IMR-90 (cell line): Measurements from ENCODE around the gene ELF5.

ENCODE experiments used
- CEBPB ChIP-seq: IDR thresholded peaks from 2 replicates; pipeline ENCODE4 v1.6.1; 2012; ENCODE audit warnings: low read depth, low read length, improper control_type of control experiment
- CHD1 ChIP-seq: IDR thresholded peaks from 2 replicates; pipeline ENCODE4 v1.6.1; 2012; ENCODE audit warnings: low read depth, low read length, improper control_type of control experiment
- CTCF ChIP-seq: conservative IDR thresholded peaks from 2 replicates; pipeline ENCODE4 v1.5.1; 2012; ENCODE audit warnings: mild to moderate bottlenecking, low read depth, low read length, improper control_type of control experiment
- ELK1 ChIP-seq: fragments of 150-350 bp; IDR thresholded peaks from 2 replicates; pipeline ENCODE4 v1.6.1; 2016; ENCODE audit warnings: low read depth, mild to moderate bottlenecking, low read length, moderate library complexity, borderline replicate concordance
- MAZ ChIP-seq: IDR thresholded peaks from 2 replicates; pipeline ENCODE4 v1.6.1; 2012; ENCODE audit warnings: low read depth, mild to moderate bottlenecking, low read length, improper control_type of control experiment, moderate library complexity, borderline replicate concordance
- RAD21 ChIP-seq: IDR thresholded peaks from 2 replicates; pipeline ENCODE4 v1.6.1; 2012; ENCODE audit warnings: low read length, improper control_type of control experiment
- SMC3 ChIP-seq: fragments of 150-350 bp; IDR thresholded peaks from 2 replicates; pipeline ENCODE4 v1.6.1; 2016; ENCODE audit warnings: low read depth, mild to moderate bottlenecking, antibody characterized with exemption, low read length, moderate library complexity

GRCh38 chr11:34542089-34542488 is 28.5 kb upstream of the ELF5 start:
- no peak for TF ChIP-seq MAZ
- TF ChIP-seq CEBPB, result no peak
- TF ChIP-seq CTCF, result no peak
- TF ChIP-seq ELK1, result no peak
- no peak for TF ChIP-seq RAD21
- TF ChIP-seq CHD1, result no peak
- TF ChIP-seq SMC3, result no peak
